Activated CD4-positive, CD25-positive, alpha-beta regulatory T cell treated with anti-CD3 and anti-CD28 coated beads, Interleukin-2, amount 50 U/mL, for 72 hours (primary cell): ENCODE results near the gene OXGR1.

ENCODE experiments used
- DNase-seq: peaks from one replicate; pipeline ENCODE4 v3.0.0; 2021

The OXGR1 gene

GRCh38 chr13:96958286-96958891 is 35.9 kb downstream of the OXGR1 start:
- DNase-seq = no peak

GRCh38 chr13:96952595-96952994 is 41.7 kb downstream of the OXGR1 start:
- DNase-seq = no peak

- DNase-seq = no peak
Observed at GRCh38 chr13:96948127-96948526, 46.1 kb downstream of the OXGR1 start.

- no peak for DNase-seq
Observed at GRCh38 chr13:96947343-96947910, 46.8 kb downstream of the OXGR1 start.

- DNase-seq = no peak
Observed at GRCh38 chr13:96946709-96947311, 47.5 kb downstream of the OXGR1 start.

GRCh38 chr13:96940961-96941360 is 53.3 kb downstream of the OXGR1 start:
- no peak for DNase-seq

GRCh38 chr13:96935901-96936300 is 58.4 kb downstream of the OXGR1 start:
- DNase-seq = no peak
